H9 (cell line): ENCODE results near the gene NET1. TPM values are rescaled to one million over a fixed set of nuclear protein-coding genes. Genes with fewer than 3 reads are reported as not detected.
A peak's percentile ranks its signal among the peaks of the same experiment; 100 is the strongest.

Source experiments
- DNase-seq: peaks from one replicate; pipeline ENCODE4 v3.0.0-alpha.2; 2017
- H2AFZ ChIP-seq: one replicate; pipeline ENCODE4 v1.6.1; 2013; ENCODE audit warnings: mild to moderate bottlenecking, low read length, control low read depth, moderate library complexity
- H2AK5ac ChIP-seq: 2 replicates; pipeline ENCODE4 v1.6.1; 2013; ENCODE audit warnings: low read length, control low read depth, mixed read lengths; ENCODE audit not compliant: insufficient read length
- H2BK120ac ChIP-seq: one replicate; pipeline ENCODE4 v1.6.1; 2013; ENCODE audit warnings: low read depth, mild to moderate bottlenecking, low read length, control low read depth, inconsistent platforms; ENCODE audit not compliant: poor library complexity, severe bottlenecking
- H2BK12ac ChIP-seq: 2 replicates; pipeline ENCODE4 v1.6.1; 2013; ENCODE audit warnings: low read length, control low read depth, mixed read lengths, low read depth; ENCODE audit not compliant: insufficient read length
- H2BK15ac ChIP-seq: 2 replicates; pipeline ENCODE4 v1.6.1; 2013; ENCODE audit warnings: low read depth, low read length, control low read depth
- H2BK20ac ChIP-seq: one replicate; pipeline ENCODE4 v1.6.1; 2013; ENCODE audit warnings: low read depth, mild to moderate bottlenecking, low read length, control low read depth, inconsistent platforms; ENCODE audit not compliant: poor library complexity, severe bottlenecking
- H2BK5ac ChIP-seq: 2 replicates; pipeline ENCODE4 v1.6.1; 2013; ENCODE audit warnings: low read length, control low read depth, mixed read lengths; ENCODE audit not compliant: insufficient read length
- H3K14ac ChIP-seq: 2 replicates; pipeline ENCODE4 v1.6.1; 2013; ENCODE audit warnings: low read length, control low read depth; ENCODE audit not compliant: insufficient read depth
- H3K18ac ChIP-seq: 2 replicates; pipeline ENCODE4 v1.6.1; 2013; ENCODE audit warnings: low read depth, mild to moderate bottlenecking, mixed read lengths, low read length, control low read depth; ENCODE audit not compliant: insufficient read length
- H3K23ac ChIP-seq: 2 replicates; pipeline ENCODE4 v1.6.1; 2013; ENCODE audit warnings: low read length, control low read depth, mixed read lengths, low read depth; ENCODE audit not compliant: insufficient read length
- H3K23me2 ChIP-seq: 2 replicates; pipeline ENCODE4 v1.6.1; 2013; ENCODE audit warnings: low read depth, mild to moderate bottlenecking, mixed read lengths, low read length, control low read depth; ENCODE audit not compliant: insufficient read length, poor library complexity, severe bottlenecking
- H3K27ac ChIP-seq: 2 replicates; pipeline ENCODE4 v1.5.1; 2013; ENCODE audit warnings: low read length, control low read depth, mixed read lengths, low read depth; ENCODE audit not compliant: insufficient read length
- H3K27me3 ChIP-seq: 2 replicates; pipeline ENCODE4 v1.6.1; 2013; ENCODE audit warnings: low read length, control low read depth, inconsistent platforms; ENCODE audit not compliant: insufficient read depth
- H3K4ac ChIP-seq: 2 replicates; pipeline ENCODE4 v1.6.1; 2013; ENCODE audit warnings: low read depth, mild to moderate bottlenecking, control low read depth, inconsistent platforms, low read length, moderate library complexity
- H3K4me1 ChIP-seq: 2 replicates; pipeline ENCODE4 v1.6.1; 2013; ENCODE audit warnings: low read length, control low read depth, inconsistent platforms; ENCODE audit not compliant: insufficient read depth
- H3K4me2 ChIP-seq: 2 replicates; pipeline ENCODE4 v1.6.1; 2013; ENCODE audit warnings: low read length, control low read depth, mixed read lengths; ENCODE audit not compliant: insufficient read length, insufficient read depth
- H3K56ac ChIP-seq: 2 replicates; pipeline ENCODE4 v1.6.1; 2013; ENCODE audit warnings: low read depth, mild to moderate bottlenecking, mixed read lengths, low read length, control low read depth; ENCODE audit not compliant: insufficient read length
- H3K79me1 ChIP-seq: 2 replicates; pipeline ENCODE4 v1.6.1; 2013; ENCODE audit warnings: low read depth, mild to moderate bottlenecking, moderate library complexity, low read length, control low read depth, inconsistent platforms; ENCODE audit not compliant: insufficient read depth, poor library complexity, severe bottlenecking
- H3K79me2 ChIP-seq: 2 replicates; pipeline ENCODE4 v1.6.1; 2013; ENCODE audit warnings: low read length, control low read depth, inconsistent platforms; ENCODE audit not compliant: insufficient read depth
- H3K9ac ChIP-seq: 2 replicates; pipeline ENCODE4 v1.6.1; 2013; ENCODE audit warnings: low read length, control low read depth, mixed read lengths; ENCODE audit not compliant: insufficient read length; ENCODE audit errors: extremely low read depth
- H3K9me3 ChIP-seq: one replicate; pipeline ENCODE4 v1.6.1; 2013; ENCODE audit warnings: low read depth, low read length, inconsistent platforms; ENCODE audit not compliant: control insufficient read depth
- H3T11ph ChIP-seq: one replicate; pipeline ENCODE4 v1.6.1; 2013; ENCODE audit warnings: mild to moderate bottlenecking, low read length, control low read depth, inconsistent platforms
- H4K20me1 ChIP-seq: one replicate; pipeline ENCODE4 v1.6.1; 2013; ENCODE audit not compliant: control insufficient read depth, insufficient read length, insufficient read depth
- H4K5ac ChIP-seq: 2 replicates; pipeline ENCODE4 v1.6.1; 2013; ENCODE audit warnings: low read depth, mild to moderate bottlenecking, mixed read lengths, low read length, control low read depth; ENCODE audit not compliant: insufficient read length
- H4K8ac ChIP-seq: replicated peaks from 2 replicates; pipeline ENCODE4 v1.6.1; 2013; ENCODE audit warnings: low read length, control low read depth, mixed read lengths, low read depth; ENCODE audit not compliant: insufficient read length
- H4K91ac ChIP-seq: 2 replicates; pipeline ENCODE4 v1.6.1; 2013; ENCODE audit warnings: low read depth, mild to moderate bottlenecking, moderate library complexity, mixed read lengths, low read length, control low read depth; ENCODE audit not compliant: insufficient read length
- H3K27ac Mint-ChIP-seq, 3 experiments: 2 replicates in 2 of 3; 3 replicates in 1 of 3; pipeline ENCODE4 v1.8.0; 2020 to 2021; ENCODE audit warnings: mixed read lengths in 3 of 3, mild to moderate bottlenecking in 1 of 3, moderate library complexity in 1 of 3
- H3K27me3 Mint-ChIP-seq: 2 replicates; pipeline ENCODE4 v1.8.0; 2021; ENCODE audit warnings: low read depth, mild to moderate bottlenecking, moderate library complexity, mixed read lengths
- H3K36me3 Mint-ChIP-seq, 3 experiments: 2 replicates in 2 of 3; 3 replicates in 1 of 3; pipeline ENCODE4 v1.8.0; 2020 to 2021; ENCODE audit warnings: low read depth in 3 of 3, mixed read lengths in 3 of 3; ENCODE audit not compliant: insufficient read depth in 1 of 3
- H3K4me1 Mint-ChIP-seq, 2 experiments: 2 replicates each; pipeline ENCODE4 v1.8.0; 2020; ENCODE audit warnings: mixed read lengths in 2 of 2
- H3K4me3 Mint-ChIP-seq, 2 experiments: 2 replicates in 1 of 2; 3 replicates in 1 of 2; pipeline ENCODE4 v1.8.0; 2020 to 2021; ENCODE audit warnings: mild to moderate bottlenecking in 2 of 2, mixed read lengths in 2 of 2, moderate library complexity in 1 of 2
- H3K9me3 Mint-ChIP-seq, 2 experiments: 2 replicates in 1 of 2; 3 replicates in 1 of 2; pipeline ENCODE4 v1.8.0; 2020; ENCODE audit warnings: mild to moderate bottlenecking in 2 of 2, mixed read lengths in 2 of 2, moderate library complexity in 1 of 2
- CTCF ChIP-seq: fragments of 200-600 bp; sonication (generic); conservative IDR thresholded peaks from 3 replicates; pipeline ENCODE4 v1.8.0; 2021; ENCODE audit warnings: antibody characterized with exemption, mild to moderate bottlenecking
- WGBS: extraction: QIAGEN DNeasy Blood & Tissue Kit; methylation state at CpG from one replicate; pipeline ENCODE4 v1.1.7; 2013; ENCODE audit warnings: missing lambda C conversion rate, low lambda C conversion rate, mixed read lengths; ENCODE audit not compliant: insufficient read length; ENCODE audit errors: extremely low coverage; 5-methylcytosine and 5-hydroxymethylcytosine counted together
- total RNA-seq: library from RNA; stranded (reverse); gene quantifications from 2 replicates; pipeline ENCODE4 v1.2.1, GENCODE V29; 2021

NET1 gene
- total RNA-seq, 1 experiment from 2014 or later: 50.6 TPM

- no peak overlapping the region for H3K27ac ChIP-seq
Measured at GRCh38 chr10:5461914-5462840, 49.8 kb downstream of the NET1 start.

More at GRCh38 chr10:5461914-5462840, 49.8 kb downstream of the NET1 start:
- WGBS: no CpG with 5 or more reads among the region's 17 CpGs
- Mint-ChIP-seq H3K27me3 (peaks cover 2% of the 10 kb centered on the region), H3K4me3 (no peak overlapping the region), H3K4me1 (peaks cover 22 to 41% of the 10 kb centered on the region in 2 experiments), H3K9me3 (peaks cover 6 to 36% of the 10 kb centered on the region in 2 experiments), H3K36me3 (peaks cover 29 to 78% (median 45%) of the 10 kb centered on the region in 3 experiments), H3K27ac (peak overlapping the region in 1 of 3 experiments; percentile 63; a peak in 2 of 7 replicates)
- no peak overlapping the region for H3K18ac ChIP-seq
- H3K79me2 ChIP-seq: no peaks in the 10 kb centered on the region
- H3T11ph ChIP-seq: no peak overlapping the region
- no peak overlapping the region for H2AK5ac ChIP-seq
- H2BK12ac ChIP-seq: no peak overlapping the region
- no peak overlapping the region for H3K4ac ChIP-seq
- no peak overlapping the region for H2BK120ac ChIP-seq
- no peak overlapping the region for H2BK15ac ChIP-seq
- H4K20me1 ChIP-seq: no peaks in the 10 kb centered on the region
- no peak overlapping the region for H3K14ac ChIP-seq
- no peak overlapping the region for H3K23ac ChIP-seq
- no peaks in the 10 kb centered on the region for H3K27me3 ChIP-seq
- no peak overlapping the region for H3K9ac ChIP-seq
- H2AFZ ChIP-seq: no peak overlapping the region
- H4K5ac ChIP-seq: no peak overlapping the region
- H3K9me3 ChIP-seq: no peaks in the 10 kb centered on the region
- H2BK5ac ChIP-seq: no peak overlapping the region
- no peak for TF ChIP-seq CTCF
- H4K8ac ChIP-seq: no peak overlapping the region
- no peaks in the 10 kb centered on the region for H3K23me2 ChIP-seq
- H2BK20ac ChIP-seq: no peak overlapping the region
- H3K79me1 ChIP-seq: no peaks in the 10 kb centered on the region
- no peak for DNase-seq
- no peak overlapping the region for H3K56ac ChIP-seq
- no peak overlapping the region for H4K91ac ChIP-seq
- H3K4me2 ChIP-seq: no peak overlapping the region
- peaks cover 2% of the 10 kb centered on the region; the same call in 1 of the 2 replicates for H3K4me1 ChIP-seq
